H9 (cell line): Measurements from ENCODE around the gene HIC1. TPM values are rescaled to one million over a fixed set of nuclear protein-coding genes. Genes with fewer than 3 reads are reported as not detected.
A peak's percentile ranks its signal among the peaks of the same experiment; 100 is the strongest.

Experiments used
- DNase-seq: peaks from one replicate; pipeline ENCODE4 v3.0.0-alpha.2; 2017
- H2AFZ ChIP-seq: one replicate; pipeline ENCODE4 v1.6.1; 2013; ENCODE audit warnings: mild to moderate bottlenecking, low read length, control low read depth, moderate library complexity
- H2AK5ac ChIP-seq: 2 replicates; pipeline ENCODE4 v1.6.1; 2013; ENCODE audit warnings: low read length, control low read depth, mixed read lengths; ENCODE audit not compliant: insufficient read length
- H2BK120ac ChIP-seq: one replicate; pipeline ENCODE4 v1.6.1; 2013; ENCODE audit warnings: low read depth, mild to moderate bottlenecking, low read length, control low read depth, inconsistent platforms; ENCODE audit not compliant: poor library complexity, severe bottlenecking
- H2BK12ac ChIP-seq: 2 replicates; pipeline ENCODE4 v1.6.1; 2013; ENCODE audit warnings: low read length, control low read depth, mixed read lengths, low read depth; ENCODE audit not compliant: insufficient read length
- H2BK15ac ChIP-seq: 2 replicates; pipeline ENCODE4 v1.6.1; 2013; ENCODE audit warnings: low read depth, low read length, control low read depth
- H2BK20ac ChIP-seq: one replicate; pipeline ENCODE4 v1.6.1; 2013; ENCODE audit warnings: low read depth, mild to moderate bottlenecking, low read length, control low read depth, inconsistent platforms; ENCODE audit not compliant: poor library complexity, severe bottlenecking
- H2BK5ac ChIP-seq: 2 replicates; pipeline ENCODE4 v1.6.1; 2013; ENCODE audit warnings: low read length, control low read depth, mixed read lengths; ENCODE audit not compliant: insufficient read length
- H3K14ac ChIP-seq: 2 replicates; pipeline ENCODE4 v1.6.1; 2013; ENCODE audit warnings: low read length, control low read depth; ENCODE audit not compliant: insufficient read depth
- H3K18ac ChIP-seq: 2 replicates; pipeline ENCODE4 v1.6.1; 2013; ENCODE audit warnings: low read depth, mild to moderate bottlenecking, mixed read lengths, low read length, control low read depth; ENCODE audit not compliant: insufficient read length
- H3K23ac ChIP-seq: 2 replicates; pipeline ENCODE4 v1.6.1; 2013; ENCODE audit warnings: low read length, control low read depth, mixed read lengths, low read depth; ENCODE audit not compliant: insufficient read length
- H3K23me2 ChIP-seq: 2 replicates; pipeline ENCODE4 v1.6.1; 2013; ENCODE audit warnings: low read depth, mild to moderate bottlenecking, mixed read lengths, low read length, control low read depth; ENCODE audit not compliant: insufficient read length, poor library complexity, severe bottlenecking
- H3K27ac ChIP-seq: 2 replicates; pipeline ENCODE4 v1.5.1; 2013; ENCODE audit warnings: low read length, control low read depth, mixed read lengths, low read depth; ENCODE audit not compliant: insufficient read length
- H3K27me3 ChIP-seq: 2 replicates; pipeline ENCODE4 v1.6.1; 2013; ENCODE audit warnings: low read length, control low read depth, inconsistent platforms; ENCODE audit not compliant: insufficient read depth
- H3K4ac ChIP-seq: 2 replicates; pipeline ENCODE4 v1.6.1; 2013; ENCODE audit warnings: low read depth, mild to moderate bottlenecking, control low read depth, inconsistent platforms, low read length, moderate library complexity
- H3K4me1 ChIP-seq: 2 replicates; pipeline ENCODE4 v1.6.1; 2013; ENCODE audit warnings: low read length, control low read depth, inconsistent platforms; ENCODE audit not compliant: insufficient read depth
- H3K4me2 ChIP-seq: 2 replicates; pipeline ENCODE4 v1.6.1; 2013; ENCODE audit warnings: low read length, control low read depth, mixed read lengths; ENCODE audit not compliant: insufficient read length, insufficient read depth
- H3K56ac ChIP-seq: 2 replicates; pipeline ENCODE4 v1.6.1; 2013; ENCODE audit warnings: low read depth, mild to moderate bottlenecking, mixed read lengths, low read length, control low read depth; ENCODE audit not compliant: insufficient read length
- H3K79me1 ChIP-seq: 2 replicates; pipeline ENCODE4 v1.6.1; 2013; ENCODE audit warnings: low read depth, mild to moderate bottlenecking, moderate library complexity, low read length, control low read depth, inconsistent platforms; ENCODE audit not compliant: insufficient read depth, poor library complexity, severe bottlenecking
- H3K79me2 ChIP-seq: 2 replicates; pipeline ENCODE4 v1.6.1; 2013; ENCODE audit warnings: low read length, control low read depth, inconsistent platforms; ENCODE audit not compliant: insufficient read depth
- H3K9ac ChIP-seq: 2 replicates; pipeline ENCODE4 v1.6.1; 2013; ENCODE audit warnings: low read length, control low read depth, mixed read lengths; ENCODE audit not compliant: insufficient read length; ENCODE audit errors: extremely low read depth
- H3K9me3 ChIP-seq: one replicate; pipeline ENCODE4 v1.6.1; 2013; ENCODE audit warnings: low read depth, low read length, inconsistent platforms; ENCODE audit not compliant: control insufficient read depth
- H3T11ph ChIP-seq: one replicate; pipeline ENCODE4 v1.6.1; 2013; ENCODE audit warnings: mild to moderate bottlenecking, low read length, control low read depth, inconsistent platforms
- H4K20me1 ChIP-seq: one replicate; pipeline ENCODE4 v1.6.1; 2013; ENCODE audit not compliant: control insufficient read depth, insufficient read length, insufficient read depth
- H4K5ac ChIP-seq: 2 replicates; pipeline ENCODE4 v1.6.1; 2013; ENCODE audit warnings: low read depth, mild to moderate bottlenecking, mixed read lengths, low read length, control low read depth; ENCODE audit not compliant: insufficient read length
- H4K8ac ChIP-seq: replicated peaks from 2 replicates; pipeline ENCODE4 v1.6.1; 2013; ENCODE audit warnings: low read length, control low read depth, mixed read lengths, low read depth; ENCODE audit not compliant: insufficient read length
- H4K91ac ChIP-seq: 2 replicates; pipeline ENCODE4 v1.6.1; 2013; ENCODE audit warnings: low read depth, mild to moderate bottlenecking, moderate library complexity, mixed read lengths, low read length, control low read depth; ENCODE audit not compliant: insufficient read length
- H3K27ac Mint-ChIP-seq, 3 experiments: 2 replicates in 2 of 3; 3 replicates in 1 of 3; pipeline ENCODE4 v1.8.0; 2020 to 2021; ENCODE audit warnings: mixed read lengths in 3 of 3, mild to moderate bottlenecking in 1 of 3, moderate library complexity in 1 of 3
- H3K27me3 Mint-ChIP-seq: 2 replicates; pipeline ENCODE4 v1.8.0; 2021; ENCODE audit warnings: low read depth, mild to moderate bottlenecking, moderate library complexity, mixed read lengths
- H3K36me3 Mint-ChIP-seq, 3 experiments: 2 replicates in 2 of 3; 3 replicates in 1 of 3; pipeline ENCODE4 v1.8.0; 2020 to 2021; ENCODE audit warnings: low read depth in 3 of 3, mixed read lengths in 3 of 3; ENCODE audit not compliant: insufficient read depth in 1 of 3
- H3K4me1 Mint-ChIP-seq, 2 experiments: 2 replicates each; pipeline ENCODE4 v1.8.0; 2020; ENCODE audit warnings: mixed read lengths in 2 of 2
- H3K4me3 Mint-ChIP-seq, 2 experiments: 2 replicates in 1 of 2; 3 replicates in 1 of 2; pipeline ENCODE4 v1.8.0; 2020 to 2021; ENCODE audit warnings: mild to moderate bottlenecking in 2 of 2, mixed read lengths in 2 of 2, moderate library complexity in 1 of 2
- H3K9me3 Mint-ChIP-seq, 2 experiments: 2 replicates in 1 of 2; 3 replicates in 1 of 2; pipeline ENCODE4 v1.8.0; 2020; ENCODE audit warnings: mild to moderate bottlenecking in 2 of 2, mixed read lengths in 2 of 2, moderate library complexity in 1 of 2
- WGBS: extraction: QIAGEN DNeasy Blood & Tissue Kit; methylation state at CpG from one replicate; pipeline ENCODE4 v1.1.7; 2013; ENCODE audit warnings: missing lambda C conversion rate, low lambda C conversion rate, mixed read lengths; ENCODE audit not compliant: insufficient read length; ENCODE audit errors: extremely low coverage; 5-methylcytosine and 5-hydroxymethylcytosine counted together
- total RNA-seq: library from RNA; stranded (reverse); gene quantifications from 2 replicates; pipeline ENCODE4 v1.2.1, GENCODE V29; 2021
- TF ChIP-seq, protein P1 (sequence below): fragments of 200-600 bp; sonication (generic); conservative IDR thresholded peaks from 3 replicates; pipeline ENCODE4 v1.8.0; 2021; ENCODE audit warnings: antibody characterized with exemption, mild to moderate bottlenecking

HIC1 gene
- total RNA-seq, 1 experiment from 2014 or later: 1.8 TPM

GRCh38 chr17:2023692-2024571 is 31.0 kb upstream of the HIC1 start:
- no peak overlapping the region for H2BK12ac ChIP-seq
- no peak overlapping the region for H2AK5ac ChIP-seq
- TF ChIP-seq, protein P1, sequence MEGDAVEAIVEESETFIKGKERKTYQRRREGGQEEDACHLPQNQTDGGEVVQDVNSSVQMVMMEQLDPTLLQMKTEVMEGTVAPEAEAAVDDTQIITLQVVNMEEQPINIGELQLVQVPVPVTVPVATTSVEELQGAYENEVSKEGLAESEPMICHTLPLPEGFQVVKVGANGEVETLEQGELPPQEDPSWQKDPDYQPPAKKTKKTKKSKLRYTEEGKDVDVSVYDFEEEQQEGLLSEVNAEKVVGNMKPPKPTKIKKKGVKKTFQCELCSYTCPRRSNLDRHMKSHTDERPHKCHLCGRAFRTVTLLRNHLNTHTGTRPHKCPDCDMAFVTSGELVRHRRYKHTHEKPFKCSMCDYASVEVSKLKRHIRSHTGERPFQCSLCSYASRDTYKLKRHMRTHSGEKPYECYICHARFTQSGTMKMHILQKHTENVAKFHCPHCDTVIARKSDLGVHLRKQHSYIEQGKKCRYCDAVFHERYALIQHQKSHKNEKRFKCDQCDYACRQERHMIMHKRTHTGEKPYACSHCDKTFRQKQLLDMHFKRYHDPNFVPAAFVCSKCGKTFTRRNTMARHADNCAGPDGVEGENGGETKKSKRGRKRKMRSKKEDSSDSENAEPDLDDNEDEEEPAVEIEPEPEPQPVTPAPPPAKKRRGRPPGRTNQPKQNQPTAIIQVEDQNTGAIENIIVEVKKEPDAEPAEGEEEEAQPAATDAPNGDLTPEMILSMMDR: no peak
- Mint-ChIP-seq H3K27ac (no peak overlapping the region), H3K9me3 (peaks cover 5 to 6% of the 10 kb centered on the region in 2 experiments; a peak in 4 of 5 replicates), H3K36me3 (no peaks in the 10 kb centered on the region; a peak in 1 of 7 replicates), H3K4me3 (peak overlapping the region; percentile 49 to 81), H3K27me3 (peaks cover 95% of the 10 kb centered on the region), H3K4me1 (peaks cover 6 to 15% of the 10 kb centered on the region in 2 experiments)
- DNase-seq: peak; percentile 92
- H3K9ac ChIP-seq: no peak overlapping the region
- no peaks in the 10 kb centered on the region for H4K20me1 ChIP-seq
- H4K5ac ChIP-seq: no peak overlapping the region
- no peak overlapping the region for H3T11ph ChIP-seq
- no peaks in the 10 kb centered on the region for H3K79me1 ChIP-seq
- H2BK120ac ChIP-seq: no peak overlapping the region
- no peak overlapping the region for H3K14ac ChIP-seq
- no peak overlapping the region for H4K91ac ChIP-seq
- H3K4me2 ChIP-seq: peak overlapping the region; percentile 50
- no peak overlapping the region for H2BK20ac ChIP-seq
- peak overlapping the region; percentile 11 for H3K18ac ChIP-seq
- no CpG with 5 or more reads among the region's 85 CpGs for WGBS
- no peak overlapping the region for H3K4ac ChIP-seq
- peaks cover 66% of the 10 kb centered on the region for H3K27me3 ChIP-seq
- no peak overlapping the region for H2BK15ac ChIP-seq
- no peak overlapping the region for H3K23ac ChIP-seq
- H3K9me3 ChIP-seq: no peaks in the 10 kb centered on the region
- H3K27ac ChIP-seq: no peak overlapping the region
- H2AFZ ChIP-seq: no peak overlapping the region
- no peak overlapping the region for H4K8ac ChIP-seq
- H3K23me2 ChIP-seq: peaks cover 20% of the 10 kb centered on the region
- no peaks in the 10 kb centered on the region for H3K4me1 ChIP-seq
- H3K79me2 ChIP-seq: no peaks in the 10 kb centered on the region
- no peak overlapping the region for H2BK5ac ChIP-seq
- H3K56ac ChIP-seq: no peak overlapping the region
